ENCODE data around the gene LRRC46. TPM values are rescaled to one million over a fixed set of nuclear protein-coding genes. Genes with fewer than 3 reads are reported as not detected.
A peak's percentile ranks its signal among the peaks of the same experiment; 100 is the strongest.

LRRC46 gene
- total RNA-seq, 1 experiment from 2014 or later: 0.39 TPM

DNA sequence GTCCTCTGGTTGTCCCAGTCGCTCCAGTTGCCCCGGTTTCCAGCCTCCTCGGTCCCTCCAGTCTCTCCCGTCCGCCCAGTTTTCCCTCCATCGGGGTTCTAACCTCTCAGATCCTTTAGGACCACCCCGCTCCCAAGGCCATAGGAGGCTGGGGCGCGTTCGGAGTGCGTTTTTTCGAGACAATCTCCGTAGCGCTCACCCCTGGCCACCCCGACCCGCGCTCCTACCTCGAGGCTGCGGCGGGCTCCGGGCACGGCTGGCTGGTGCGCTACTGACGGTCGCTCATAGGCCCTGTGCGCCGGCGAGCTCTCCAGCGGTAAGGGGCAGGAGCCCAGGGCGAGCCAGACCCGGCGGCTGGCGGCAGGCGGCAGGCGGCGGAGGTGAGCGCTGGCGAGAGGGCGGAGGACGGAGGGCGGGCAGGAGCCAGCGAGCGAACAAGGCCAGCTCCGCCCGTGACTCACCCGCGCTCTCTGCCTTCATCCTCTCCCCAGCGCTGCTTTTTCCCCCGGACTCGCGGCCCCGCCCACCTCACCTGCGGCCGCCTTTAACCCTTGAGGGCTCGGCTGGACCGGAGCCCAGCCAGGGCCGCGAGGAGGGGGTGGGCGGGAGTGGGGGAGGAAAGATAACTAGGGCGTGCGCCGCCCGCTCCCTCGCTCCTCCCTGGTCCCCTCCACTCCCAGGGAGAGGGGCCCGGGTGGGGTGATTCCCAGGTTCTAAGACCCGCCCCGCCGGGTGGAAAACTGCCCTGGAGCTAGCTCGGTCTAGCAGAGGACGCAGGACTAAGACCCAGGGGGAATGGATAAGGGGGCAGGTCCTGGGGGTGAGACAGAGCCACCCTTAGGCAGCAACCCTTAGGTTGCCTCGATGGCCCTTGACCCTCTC, 19.5 kb downstream of the LRRC46 start, which contains the start of gene SP6 (continued):
- TF ChIP-seq FOXP4 (CRISPR knock-in tag; IDR thresholded peaks at IDR 0.05) (peak; percentile 73; the same call in 1 of the 2 replicates), E2F4 (CRISPR knock-in tag; IDR thresholded peaks at IDR 0.05; ENCODE audit: borderline replicate concordance, low read depth) (no peak), SMAD4 (CRISPR knock-in tag; IDR thresholded peaks at IDR 0.05) (no peak), ESRRA (CRISPR knock-in tag; IDR thresholded peaks at IDR 0.05; ENCODE audit: borderline replicate concordance) (peak; percentile 47; the same call in 1 of the 2 replicates), JUN (CRISPR knock-in tag; IDR thresholded peaks at IDR 0.05) (no peak), ZNF219 (CRISPR knock-in tag; IDR thresholded peaks at IDR 0.05; ENCODE audit: borderline replicate concordance) (no peak; the same call in 1 of the 2 replicates), TEAD4 (CRISPR knock-in tag; IDR thresholded peaks at IDR 0.05) (no peak), CBFB (CRISPR knock-in tag; IDR thresholded peaks at IDR 0.05; ENCODE audit: low read depth) (no peak), SP1 (CRISPR knock-in tag; conservative IDR thresholded peaks at IDR 0.05) (peak; percentile 88), ELF4 (CRISPR knock-in tag; IDR thresholded peaks at IDR 0.05; ENCODE audit: low read depth) (no peak), NR2C2 (CRISPR knock-in tag; IDR thresholded peaks at IDR 0.05) (no peak), CTCF (IDR thresholded peaks at IDR 0.05) (no peak), NR1H2 (CRISPR knock-in tag; IDR thresholded peaks at IDR 0.05) (no peak), ZNF396 (CRISPR knock-in tag; IDR thresholded peaks at IDR 0.05; ENCODE audit: borderline replicate concordance) (no peak), ZNF232 (CRISPR knock-in tag; IDR thresholded peaks at IDR 0.05) (no peak), FOXK1 (CRISPR knock-in tag; IDR thresholded peaks at IDR 0.05) (no peak), ATF1 (CRISPR knock-in tag; IDR thresholded peaks at IDR 0.05) (no peak), NFYB (CRISPR knock-in tag; conservative IDR thresholded peaks at IDR 0.05; ENCODE audit: low read depth) (no peak), USF1 (CRISPR knock-in tag; IDR thresholded peaks at IDR 0.05) (0 out of 2 replicates have a peak, but pooled peaks have one; percentile 13)
- TF ChIP-seq, protein P1, sequence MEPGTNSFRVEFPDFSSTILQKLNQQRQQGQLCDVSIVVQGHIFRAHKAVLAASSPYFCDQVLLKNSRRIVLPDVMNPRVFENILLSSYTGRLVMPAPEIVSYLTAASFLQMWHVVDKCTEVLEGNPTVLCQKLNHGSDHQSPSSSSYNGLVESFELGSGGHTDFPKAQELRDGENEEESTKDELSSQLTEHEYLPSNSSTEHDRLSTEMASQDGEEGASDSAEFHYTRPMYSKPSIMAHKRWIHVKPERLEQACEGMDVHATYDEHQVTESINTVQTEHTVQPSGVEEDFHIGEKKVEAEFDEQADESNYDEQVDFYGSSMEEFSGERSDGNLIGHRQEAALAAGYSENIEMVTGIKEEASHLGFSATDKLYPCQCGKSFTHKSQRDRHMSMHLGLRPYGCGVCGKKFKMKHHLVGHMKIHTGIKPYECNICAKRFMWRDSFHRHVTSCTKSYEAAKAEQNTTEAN (CRISPR knock-in tag; IDR thresholded peaks at IDR 0.05): no peak
- TF ChIP-seq, protein P2, sequence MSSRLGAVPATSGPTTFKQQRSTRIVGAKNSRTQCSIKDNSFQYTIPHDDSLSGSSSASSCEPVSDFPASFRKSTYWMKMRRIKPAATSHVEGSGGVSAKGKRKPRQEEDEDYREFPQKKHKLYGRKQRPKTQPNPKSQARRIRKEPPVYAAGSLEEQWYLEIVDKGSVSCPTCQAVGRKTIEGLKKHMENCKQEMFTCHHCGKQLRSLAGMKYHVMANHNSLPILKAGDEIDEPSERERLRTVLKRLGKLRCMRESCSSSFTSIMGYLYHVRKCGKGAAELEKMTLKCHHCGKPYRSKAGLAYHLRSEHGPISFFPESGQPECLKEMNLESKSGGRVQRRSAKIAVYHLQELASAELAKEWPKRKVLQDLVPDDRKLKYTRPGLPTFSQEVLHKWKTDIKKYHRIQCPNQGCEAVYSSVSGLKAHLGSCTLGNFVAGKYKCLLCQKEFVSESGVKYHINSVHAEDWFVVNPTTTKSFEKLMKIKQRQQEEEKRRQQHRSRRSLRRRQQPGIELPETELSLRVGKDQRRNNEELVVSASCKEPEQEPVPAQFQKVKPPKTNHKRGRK (CRISPR knock-in tag; IDR thresholded peaks at IDR 0.05; ENCODE audit: borderline replicate concordance): no peak
- TF ChIP-seq, protein P3, sequence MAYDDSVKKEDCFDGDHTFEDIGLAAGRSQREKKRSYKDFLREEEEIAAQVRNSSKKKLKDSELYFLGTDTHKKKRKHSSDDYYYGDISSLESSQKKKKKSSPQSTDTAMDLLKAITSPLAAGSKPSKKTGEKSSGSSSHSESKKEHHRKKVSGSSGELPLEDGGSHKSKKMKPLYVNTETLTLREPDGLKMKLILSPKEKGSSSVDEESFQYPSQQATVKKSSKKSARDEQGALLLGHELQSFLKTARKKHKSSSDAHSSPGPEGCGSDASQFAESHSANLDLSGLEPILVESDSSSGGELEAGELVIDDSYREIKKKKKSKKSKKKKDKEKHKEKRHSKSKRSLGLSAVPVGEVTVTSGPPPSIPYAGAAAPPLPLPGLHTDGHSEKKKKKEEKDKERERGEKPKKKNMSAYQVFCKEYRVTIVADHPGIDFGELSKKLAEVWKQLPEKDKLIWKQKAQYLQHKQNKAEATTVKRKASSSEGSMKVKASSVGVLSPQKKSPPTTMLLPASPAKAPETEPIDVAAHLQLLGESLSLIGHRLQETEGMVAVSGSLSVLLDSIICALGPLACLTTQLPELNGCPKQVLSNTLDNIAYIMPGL (CRISPR knock-in tag; IDR thresholded peaks at IDR 0.05): peak; percentile 92
- TF ChIP-seq, protein P4, sequence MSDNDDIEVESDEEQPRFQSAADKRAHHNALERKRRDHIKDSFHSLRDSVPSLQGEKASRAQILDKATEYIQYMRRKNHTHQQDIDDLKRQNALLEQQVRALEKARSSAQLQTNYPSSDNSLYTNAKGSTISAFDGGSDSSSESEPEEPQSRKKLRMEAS (CRISPR knock-in tag; IDR thresholded peaks at IDR 0.05): peak; percentile 67
